GM19035 (cell line): ENCODE data around the gene PDZRN4.
"Not testable (repeated sequence)": the region's sequence is repeated elsewhere in the genome, so short reads cannot be mapped to it uniquely, and the experiment has no call there.

Experiments
- ATAC-seq: cut with Tn5 transposase; IDR thresholded peaks from one replicate; pipeline ENCODE4 v1.9.1; 2021; ENCODE audit not compliant: unreplicated experiment

PDZRN4 gene

GRCh38 chr12:41213648-41214047 is 25.5 kb downstream of the PDZRN4 start:
- no peak for ATAC-seq

- ATAC-seq = no peak
Observed at GRCh38 chr12:41217727-41218126, 29.6 kb downstream of the PDZRN4 start.

DNA sequence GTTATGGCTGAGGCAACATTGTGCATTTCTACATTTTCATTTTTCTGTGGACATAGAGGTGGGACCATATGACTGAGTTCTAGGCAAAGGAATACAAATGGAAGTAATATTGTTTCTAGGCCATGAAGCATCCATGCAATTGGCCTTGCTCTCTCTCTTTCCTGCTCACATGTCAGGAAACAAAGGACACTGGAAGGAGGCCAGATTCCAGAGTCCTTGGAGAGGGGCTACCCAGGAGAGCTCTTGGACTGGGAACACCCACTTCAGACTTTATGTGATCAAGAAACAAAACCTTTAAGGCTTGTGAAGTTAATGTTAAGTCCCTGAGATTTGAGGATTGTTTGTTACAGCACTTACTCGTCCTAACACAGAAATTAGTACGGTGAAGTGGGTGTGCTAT is 32.8 kb downstream of the PDZRN4 start:
- ATAC-seq = no peak

DNA sequence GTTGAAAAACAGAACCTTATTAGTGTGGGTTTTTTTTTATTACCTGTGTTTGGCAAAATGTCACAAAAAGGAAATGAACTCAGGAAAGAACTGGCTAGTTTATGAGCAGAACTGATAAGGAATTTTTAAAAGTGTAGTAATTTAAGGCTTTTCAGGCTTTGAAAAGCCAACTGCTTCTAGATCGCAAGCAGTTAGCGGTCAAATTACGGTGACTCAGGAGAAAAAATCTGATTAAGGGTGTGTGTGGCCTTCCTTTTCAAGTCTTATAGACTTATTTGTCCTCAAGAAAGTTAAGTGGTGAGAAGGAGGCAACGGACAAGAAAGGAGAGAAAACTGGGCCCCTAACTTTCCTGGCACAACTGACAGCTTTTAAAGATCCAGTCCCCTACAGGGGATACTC is 33.4 kb downstream of the PDZRN4 start:
- ATAC-seq = no peak

DNA sequence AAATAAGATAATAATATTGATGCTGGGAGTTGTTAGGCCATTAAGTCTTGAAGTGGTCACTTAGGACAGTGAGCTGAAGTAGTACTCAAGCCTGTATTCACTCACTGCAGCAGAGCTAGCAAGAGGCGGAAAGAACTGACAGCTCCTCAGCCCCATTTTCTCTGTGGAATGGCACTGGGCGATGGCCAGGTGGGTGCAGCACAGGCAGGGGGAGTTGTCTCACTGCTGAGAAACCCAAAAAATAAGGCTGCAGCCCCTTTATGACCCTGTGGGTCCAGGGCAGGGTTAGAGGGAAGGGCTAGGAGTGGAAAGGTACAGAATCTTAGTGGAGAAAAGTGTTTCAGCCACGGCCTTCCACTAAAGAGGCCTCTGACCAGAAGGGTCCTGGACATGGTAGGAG is 35.5 kb downstream of the PDZRN4 start:
- ATAC-seq = no peak

- no peak for ATAC-seq
Observed at GRCh38 chr12:41224066-41224465, 35.9 kb downstream of the PDZRN4 start.

DNA sequence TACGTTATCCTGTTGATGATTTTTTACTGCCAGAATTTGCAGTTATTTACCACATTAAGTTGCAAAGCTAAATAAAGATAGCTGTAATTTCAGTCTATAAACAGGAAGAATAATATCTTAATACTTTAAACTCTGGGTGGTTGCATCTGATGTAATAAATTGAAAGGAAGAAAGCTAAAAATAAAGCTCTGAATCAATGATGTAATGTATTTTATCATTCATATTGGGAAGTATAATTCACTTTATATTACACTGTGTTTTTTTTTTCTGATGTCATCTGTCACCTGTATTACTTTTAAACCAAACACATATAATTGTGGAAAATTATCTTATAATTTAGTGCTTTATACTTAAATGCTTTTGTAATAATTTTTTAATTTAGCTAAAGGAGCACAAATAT is 37.1 kb downstream of the PDZRN4 start:
- no peak for ATAC-seq

DNA sequence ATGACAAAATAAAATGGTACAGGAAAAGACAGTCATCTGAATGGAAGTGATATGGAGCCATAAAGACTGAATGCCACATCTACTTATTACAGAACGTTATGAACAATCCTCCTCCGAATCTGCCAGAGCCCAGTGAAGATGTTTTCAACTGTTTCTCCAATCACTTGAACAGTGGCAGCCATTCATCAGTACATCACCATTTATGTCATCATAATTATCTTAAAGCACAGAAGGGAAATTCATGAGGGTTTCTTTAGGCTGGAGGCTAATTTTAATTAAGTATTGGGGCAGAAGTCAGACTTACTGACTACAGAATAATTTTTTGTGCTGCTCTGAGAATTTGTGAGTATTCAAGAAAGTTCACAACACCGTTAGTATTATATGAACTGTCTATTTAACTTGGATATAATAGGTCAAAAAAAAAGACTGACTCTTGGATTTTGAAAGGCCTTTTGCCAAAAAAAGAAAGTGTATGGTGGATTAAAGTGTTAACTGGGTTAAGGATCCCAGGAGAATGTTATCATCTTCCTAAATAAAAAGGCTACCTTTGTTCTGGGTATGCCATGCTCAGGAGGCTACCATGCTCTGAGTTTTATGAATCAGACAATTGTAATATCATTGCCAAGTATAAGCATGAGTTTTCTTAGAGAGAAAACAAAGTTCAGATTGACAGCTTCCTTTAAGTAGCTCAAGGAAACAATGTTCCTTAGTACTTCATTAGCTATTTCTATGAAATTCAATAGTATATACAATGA is 40.1 kb downstream of the PDZRN4 start:
- ATAC-seq = no peak

- no peak for ATAC-seq
Observed at GRCh38 chr12:41230756-41231155, 42.6 kb downstream of the PDZRN4 start.

DNA sequence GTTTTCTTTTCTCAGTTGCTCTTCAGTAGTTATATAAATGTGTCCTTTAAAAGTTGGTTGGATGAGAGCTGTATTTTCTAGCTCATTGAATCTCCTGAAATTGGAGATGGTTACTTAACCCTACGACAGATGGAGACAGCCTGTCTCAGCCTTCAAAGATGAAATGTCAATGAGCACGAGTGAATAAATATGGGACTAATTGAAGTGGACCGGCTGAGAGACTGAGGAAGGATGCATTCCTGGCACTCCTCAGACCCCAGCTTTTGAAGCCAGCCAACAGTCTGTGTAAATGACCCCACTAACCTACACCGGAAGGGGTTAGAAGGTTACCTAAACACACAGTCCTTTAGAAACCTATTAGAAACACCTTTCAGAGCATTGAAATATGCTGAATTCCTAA is 46.6 kb downstream of the PDZRN4 start:
- no peak for ATAC-seq

GRCh38 chr12:41242603-41243002 is 54.5 kb downstream of the PDZRN4 start:
- ATAC-seq = no peak

- no peak for ATAC-seq
Observed at GRCh38 chr12:41248391-41248790, 60.3 kb downstream of the PDZRN4 start.

DNA sequence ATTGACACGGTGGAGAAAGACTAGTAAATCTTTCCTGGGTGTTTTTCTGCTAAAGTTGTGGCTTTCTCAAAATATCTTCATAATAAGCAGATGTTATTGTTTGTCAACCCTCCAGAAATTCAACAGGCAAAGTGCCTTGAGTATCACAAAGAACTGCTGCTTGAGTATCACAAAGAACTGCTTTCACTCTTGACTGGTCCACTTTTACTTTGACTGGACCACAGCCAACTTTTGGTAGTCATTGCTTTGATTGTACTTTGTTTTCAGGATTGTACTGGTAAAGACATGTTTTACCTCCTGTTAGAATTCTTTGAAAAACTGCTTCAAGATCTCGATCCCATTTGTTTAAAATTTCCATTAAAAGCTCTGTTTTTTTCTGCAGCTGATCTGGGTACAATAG is 62.6 kb downstream of the PDZRN4 start:
- no peak for ATAC-seq

DNA sequence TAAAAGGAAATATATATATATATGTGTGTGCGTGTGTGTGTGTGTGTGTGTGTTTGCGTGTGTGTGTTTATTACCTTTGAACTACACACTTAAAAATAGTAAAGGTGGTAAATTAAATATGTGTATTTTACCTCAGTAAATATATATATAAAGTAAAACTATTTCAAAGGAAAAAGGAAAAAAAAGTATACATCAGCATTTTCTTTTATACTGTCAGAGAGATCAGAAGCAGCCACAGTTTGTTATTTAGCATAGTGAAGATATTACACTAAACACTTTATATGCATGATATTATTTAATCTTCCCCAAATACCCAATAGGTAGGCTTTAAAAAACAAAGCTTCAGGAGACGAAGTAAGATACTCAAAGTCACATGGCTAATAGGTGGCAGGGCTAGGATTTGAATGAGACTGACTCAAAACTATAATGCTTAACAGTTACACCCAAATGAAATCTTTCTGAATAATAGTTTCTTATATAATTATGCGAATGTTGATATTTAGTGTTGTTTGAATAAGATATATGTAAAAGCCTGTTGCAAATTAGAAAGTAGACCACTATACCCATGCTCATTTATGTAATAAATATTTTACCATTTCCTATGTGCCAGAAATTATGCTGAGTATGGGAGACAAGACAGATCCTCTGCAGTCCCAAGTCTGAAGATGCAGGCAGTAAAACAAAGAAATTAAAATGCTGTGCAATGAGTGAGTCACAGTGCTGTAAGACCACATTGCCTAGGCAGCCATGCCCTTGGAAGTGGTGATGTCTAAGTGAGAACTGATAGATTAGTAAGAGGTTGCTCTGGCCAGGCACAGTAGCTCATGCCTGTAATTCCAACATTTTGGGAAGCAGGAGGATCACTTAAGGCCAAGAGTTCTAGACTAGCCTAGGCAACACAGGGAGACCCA is 66.1 kb downstream of the PDZRN4 start:
- ATAC-seq = no peak

GRCh38 chr12:41263196-41263595 is 75.1 kb downstream of the PDZRN4 start:
- ATAC-seq = not testable (repeated sequence)

DNA sequence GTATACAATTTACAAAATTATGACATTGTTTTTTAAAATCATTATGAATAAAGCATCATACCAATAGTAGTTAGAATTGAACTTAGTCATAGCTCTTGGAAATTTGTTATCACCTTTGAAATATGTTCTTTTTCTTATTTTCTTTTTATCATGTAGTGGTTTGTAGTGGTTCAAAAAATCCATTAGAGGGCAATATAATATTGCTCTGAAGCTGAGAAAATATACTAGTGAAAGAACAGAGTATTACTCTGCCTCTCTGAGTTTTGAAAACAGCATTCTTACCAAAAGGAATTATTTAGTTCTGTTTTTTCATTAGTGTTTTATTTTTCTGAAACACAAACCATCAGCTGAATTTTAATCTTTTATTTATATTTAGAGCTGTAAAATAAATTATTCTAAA is 76.2 kb downstream of the PDZRN4 start:
- peak; percentile 61 for ATAC-seq

DNA sequence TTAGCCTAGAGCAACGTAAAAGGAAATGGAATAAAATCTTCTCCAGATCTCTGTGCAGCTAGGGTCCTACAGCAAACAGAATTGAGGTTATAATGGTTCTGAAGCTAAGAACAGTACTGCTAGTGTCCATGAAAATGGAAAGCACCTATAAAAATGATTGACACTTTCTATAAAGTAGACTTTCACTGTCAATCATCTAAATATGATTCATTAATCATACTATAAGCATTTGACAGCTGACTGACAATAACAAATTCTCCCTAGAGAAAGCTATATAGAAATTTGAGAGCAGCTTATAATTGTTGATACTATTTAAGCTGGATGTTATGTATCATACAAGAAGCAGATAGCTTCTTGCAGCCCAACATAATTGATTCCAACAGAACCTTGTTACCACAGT is 80.9 kb downstream of the PDZRN4 start:
- no peak for ATAC-seq

DNA sequence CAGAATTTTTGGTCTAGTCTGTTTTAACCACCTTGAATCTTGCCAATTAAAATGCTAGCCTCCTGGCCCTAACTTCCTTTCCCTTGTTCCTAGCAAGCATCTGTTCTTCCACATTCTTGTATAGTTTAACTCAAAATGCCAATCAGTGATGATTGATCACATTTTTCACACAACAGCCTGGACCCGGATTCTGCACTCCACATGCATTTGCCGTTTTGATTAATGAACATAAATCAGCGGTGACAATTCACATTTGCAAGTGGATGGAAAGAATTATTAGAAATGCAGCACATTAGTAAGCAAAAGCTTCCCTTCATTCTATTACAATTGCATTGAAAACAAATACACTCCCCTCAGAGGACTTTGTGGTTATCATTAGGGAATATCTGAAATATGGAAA is 83.4 kb downstream of the PDZRN4 start:
- no peak for ATAC-seq

- ATAC-seq = no peak
Observed at GRCh38 chr12:41274643-41275042, 86.5 kb downstream of the PDZRN4 start.

GRCh38 chr12:41277100-41277945 is 89.2 kb downstream of the PDZRN4 start:
- peak; percentile 73 for ATAC-seq

DNA sequence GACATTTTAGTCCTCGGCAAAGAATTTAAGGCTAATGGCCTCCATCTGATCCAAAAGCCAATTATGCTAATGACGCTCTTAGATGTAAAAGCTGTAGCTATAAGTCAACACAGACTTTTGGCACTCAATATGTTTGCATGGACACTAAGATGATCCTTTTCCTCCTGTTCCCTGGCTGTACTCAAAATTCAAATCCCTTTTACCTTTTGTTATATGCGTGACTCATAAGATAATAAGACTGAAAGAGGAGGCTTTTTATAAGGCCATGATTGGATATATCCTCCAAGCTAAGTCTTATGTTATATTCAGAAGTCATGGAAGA is 89.8 kb downstream of the PDZRN4 start:
- ATAC-seq = no peak
